SK-MEL-5 (cell line): ENCODE measurements around the gene PEX16. TPM values are rescaled to one million over a fixed set of nuclear protein-coding genes. Genes with fewer than 3 reads are reported as not detected.

Experiments
- DNase-seq: peaks from one replicate; pipeline ENCODE4 v3.0.0-alpha.2; 2016; ENCODE audit warnings: low read depth, low spot score
- in situ Hi-C: cut with HindIII; loops from 2 replicates; pipeline ENCODE4 v1.10.0; 2016; ENCODE audit warnings: low sequenced_read_pairs, high pct_unique_total_duplicates, low pct_unique_long_range_greater_than_20kb
- total RNA-seq: library from RNA; depleted of rRNA; stranded (reverse); fragments of >200 nt; shearing (Covaris generic); gene quantifications from 2 replicates; pipeline ENCODE4 v1.2.3, GENCODE V29; 2014

Gene PEX16
- total RNA-seq, 1 experiment from 2014 or later, result 26.0 TPM

GRCh38 chr11:45922425-45923082, 4.9 kb upstream of the PEX16 start, which contains the start of gene LARGE2:
Gene LARGE2 (plus strand): TSS chr11:45922656. CDS start chr11:45922883, 227 bp downstream.
- DNase-seq, result no peak
- in situ Hi-C loops, result no loop called here

GRCh38 chr11:45921561-45922424, 4.1 kb upstream of the PEX16 start:
- in situ Hi-C loops, result no loop called here
- DNase-seq, result no peak

GRCh38 chr11:45920531-45921477, 3.1 kb upstream of the PEX16 start:
- DNase-seq, result no peak
- in situ Hi-C loops, result no loop called here

GRCh38 chr11:45919806-45920530, 2.3 kb upstream of the PEX16 start:
- no peak for DNase-seq
- in situ Hi-C loops, result no loop called here

- DNase-seq, result no peak
- in situ Hi-C loops, result no loop called here
These were observed 1.4 kb upstream of the PEX16 start for GRCh38 chr11:45918962-45919675.

- in situ Hi-C loops, result no loop called here
- peak; percentile 83 for DNase-seq
These were observed 759 bp upstream of the PEX16 start for GRCh38 chr11:45918331-45918941.

- in situ Hi-C loops, result no loop called here
- no peak for DNase-seq
These were observed 423 bp downstream of the PEX16 start for GRCh38 chr11:45917286-45917622.

GRCh38 chr11:45915446-45915845, 2.2 kb downstream of the PEX16 start:
- no peak for DNase-seq
- in situ Hi-C loops, result no loop called here

GRCh38 chr11:45913942-45914635, 3.6 kb downstream of the PEX16 start:
- in situ Hi-C loops, result no loop called here
- DNase-seq, result no peak

- no peak for DNase-seq
- in situ Hi-C loops, result no loop called here
These were observed 4.2 kb downstream of the PEX16 start for GRCh38 chr11:45913514-45913913.

GRCh38 chr11:45910623-45911022, 7.1 kb downstream of the PEX16 start:
- no peak for DNase-seq
- in situ Hi-C loops, result no loop called here

GRCh38 chr11:45909594-45910475, 7.8 kb downstream of the PEX16 start:
- in situ Hi-C loops, result no loop called here
- no peak for DNase-seq

- in situ Hi-C loops, result no loop called here
- DNase-seq, result no peak
These were observed 9.7 kb downstream of the PEX16 start for GRCh38 chr11:45907911-45908370.

GRCh38 chr11:45906965-45907611, 10.6 kb downstream of the PEX16 start, which contains the start of gene FREY1:
Gene FREY1 (minus strand): TSS chr11:45907271. CDS start chr11:45907245, 26 bp downstream.
- DNase-seq, result no peak
- in situ Hi-C loops, result no loop called here
